GM23338 (cell line): Measurements from ENCODE around the gene GPR39. TPM values are rescaled to one million over a fixed set of nuclear protein-coding genes. Genes with fewer than 3 reads are reported as not detected.
A peak's percentile ranks its signal among the peaks of the same experiment; 100 is the strongest.

Source experiments
- ATAC-seq: fragments of 200-7000 bp; cut with Tn5 transposase; 3 replicates; pipeline ENCODE4 v1.9.1; 2020
- DNase-seq: peaks from one replicate; pipeline ENCODE4 v3.0.0-alpha.2; 2015; ENCODE audit warnings: low spot score
- H2AFZ ChIP-seq: fragments of 200-600 bp; sonication (generic); 2 replicates; pipeline ENCODE4 v1.8.0; 2016; ENCODE audit warnings: antibody characterized with exemption, mild to moderate bottlenecking, moderate library complexity
- H3F3A ChIP-seq: fragments of 200-600 bp; sonication (generic); replicated peaks from 2 replicates; pipeline ENCODE4 v1.8.0; 2017; ENCODE audit warnings: antibody characterized with exemption, mixed run types, low read depth
- H3K27ac ChIP-seq: fragments of 200-600 bp; sonication (generic); 2 replicates; pipeline ENCODE4 v1.6.1; 2016; ENCODE audit warnings: low read depth
- H3K27me3 ChIP-seq: fragments of 200-600 bp; sonication (generic); 2 replicates; pipeline ENCODE4 v1.8.0; 2016; ENCODE audit warnings: mild to moderate bottlenecking, mixed run types, moderate library complexity; ENCODE audit not compliant: insufficient read depth
- H3K36me3 ChIP-seq: fragments of 200-600 bp; sonication (generic); 2 replicates; pipeline ENCODE4 v1.8.0; 2016; ENCODE audit warnings: mild to moderate bottlenecking; ENCODE audit not compliant: insufficient read depth
- H3K4me1 ChIP-seq: fragments of 200-600 bp; sonication (generic); 2 replicates; pipeline ENCODE4 v1.8.0; 2016; ENCODE audit warnings: mild to moderate bottlenecking, moderate library complexity; ENCODE audit not compliant: insufficient read depth
- H3K4me2 ChIP-seq: fragments of 200-600 bp; sonication (generic); 2 replicates; pipeline ENCODE4 v1.7.1; 2017; ENCODE audit warnings: mixed run types
- H3K4me3 ChIP-seq: fragments of 200-600 bp; sonication (generic); 2 replicates; pipeline ENCODE4 v1.6.1; 2016; ENCODE audit warnings: mixed run types
- H3K79me2 ChIP-seq: fragments of 200-600 bp; sonication (generic); replicated peaks from 2 replicates; pipeline ENCODE4 v1.8.0; 2017; ENCODE audit warnings: mild to moderate bottlenecking; ENCODE audit not compliant: insufficient read depth
- H3K9me2 ChIP-seq: fragments of 200-600 bp; sonication (generic); 2 replicates; pipeline ENCODE4 v1.8.0; 2017; ENCODE audit not compliant: insufficient read depth
- H4K20me1 ChIP-seq: fragments of 200-600 bp; sonication (generic); replicated peaks from 2 replicates; pipeline ENCODE4 v1.8.0; 2017; ENCODE audit warnings: mild to moderate bottlenecking; ENCODE audit not compliant: insufficient read depth
- H3K27ac Mint-ChIP-seq: 2 replicates; pipeline ENCODE4 v1.8.0; 2020; ENCODE audit warnings: inconsistent platforms, mild to moderate bottlenecking, moderate library complexity, mixed read lengths
- H3K27me3 Mint-ChIP-seq: 3 replicates; pipeline ENCODE4 v1.8.0; 2022; ENCODE audit warnings: low read depth, mild to moderate bottlenecking, moderate library complexity, mixed read lengths, inconsistent platforms; ENCODE audit not compliant: insufficient read depth, poor library complexity
- H3K36me3 Mint-ChIP-seq: 3 replicates; pipeline ENCODE4 v1.8.0; 2021; ENCODE audit warnings: low read depth, mild to moderate bottlenecking, inconsistent platforms, moderate library complexity, mixed read lengths
- H3K4me1 Mint-ChIP-seq: 3 replicates; pipeline ENCODE4 v1.8.0; 2020; ENCODE audit warnings: mild to moderate bottlenecking, inconsistent platforms, mixed read lengths
- H3K4me3 Mint-ChIP-seq: 3 replicates; pipeline ENCODE4 v1.8.0; 2021; ENCODE audit warnings: moderate library complexity, mild to moderate bottlenecking, inconsistent platforms, mixed read lengths
- H3K9me3 Mint-ChIP-seq: 3 replicates; pipeline ENCODE4 v1.8.0; 2020; ENCODE audit warnings: moderate library complexity, mild to moderate bottlenecking, inconsistent platforms, mixed read lengths
- CREB1 ChIP-seq: fragments of 250-450 bp; sonication (Bioruptor Pico); IDR thresholded peaks from 2 replicates; pipeline ENCODE4 v1.5.0; 2020; ENCODE audit warnings: low read depth, mild to moderate bottlenecking, moderate library complexity
- EZH2 ChIP-seq: fragments of 200-600 bp; sonication (generic); IDR thresholded peaks from one replicate; pipeline ENCODE4 v1.8.0; 2017; ENCODE audit warnings: antibody characterized with exemption, mild to moderate bottlenecking, low read depth; ENCODE audit not compliant: unreplicated experiment
- EZH2phosphoT487 ChIP-seq: fragments of 200-600 bp; sonication (generic); IDR thresholded peaks from one replicate; pipeline ENCODE4 v1.8.1; 2018; ENCODE audit warnings: antibody characterized with exemption; ENCODE audit not compliant: unreplicated experiment
- JUNB ChIP-seq: IDR thresholded peaks from one replicate; pipeline ENCODE4 v1.6.1; 2016; ENCODE audit warnings: antibody characterized with exemption; ENCODE audit not compliant: unreplicated experiment
- NANOG ChIP-seq: IDR thresholded peaks from 2 replicates; pipeline ENCODE4 v1.6.1; 2016; ENCODE audit warnings: antibody characterized with exemption, borderline replicate concordance
- POLR2AphosphoS5 ChIP-seq: IDR thresholded peaks from 2 replicates; pipeline ENCODE4 v1.6.1; 2016; ENCODE audit warnings: antibody characterized with exemption, low read depth
- STAT1 ChIP-seq: IDR thresholded peaks from one replicate; pipeline ENCODE4 v1.6.1; 2016; ENCODE audit warnings: antibody characterized with exemption; ENCODE audit not compliant: unreplicated experiment
- ZNF114 ChIP-seq: fragments of 250-450 bp; sonication (Bioruptor Pico); IDR thresholded peaks from 2 replicates; pipeline ENCODE4 v1.5.0; 2020; ENCODE audit warnings: mild to moderate bottlenecking, moderate library complexity
- polyA plus RNA-seq: library from polyadenylated mRNA; unstranded; fragments of >200 nt; fragmentation: Nextera tagmentation; extraction: Ambion mirVana; gene quantifications from 2 replicates; pipeline ENCODE4 v1.2.1, GENCODE V29; 2016
- total RNA-seq: library from RNA; depleted of rRNA; stranded (reverse); fragments of >200 nt; shearing (Covaris generic); gene quantifications from 2 replicates; pipeline ENCODE4 v1.2.3, GENCODE V29; 2014
- TF ChIP-seq, protein P1 (sequence below): IDR thresholded peaks from 2 replicates; pipeline ENCODE4 v1.6.1; 2016; ENCODE audit warnings: antibody characterized with exemption
- TF ChIP-seq, protein P2 (sequence below), 2 experiments: fragments of 200-600 bp in 1 of 2; sonication (generic) in 1 of 2; conservative IDR thresholded peaks; 2 replicates each; pipeline versions ENCODE4 v1.5.1 to v1.6.1; 2016 to 2017; ENCODE audit warnings: antibody characterized with exemption in 2 of 2, low read depth in 2 of 2, mild to moderate bottlenecking in 2 of 2, moderate library complexity in 1 of 2
- TF ChIP-seq, protein P3 (sequence below): IDR thresholded peaks from one replicate; pipeline ENCODE4 v1.6.1; 2018; ENCODE audit warnings: antibody characterized with exemption; ENCODE audit not compliant: unreplicated experiment

The GPR39 gene
- total and polyA plus RNA-seq, 2 experiments from 2014 or later, result 0.55 to 1.9 TPM

DNA sequence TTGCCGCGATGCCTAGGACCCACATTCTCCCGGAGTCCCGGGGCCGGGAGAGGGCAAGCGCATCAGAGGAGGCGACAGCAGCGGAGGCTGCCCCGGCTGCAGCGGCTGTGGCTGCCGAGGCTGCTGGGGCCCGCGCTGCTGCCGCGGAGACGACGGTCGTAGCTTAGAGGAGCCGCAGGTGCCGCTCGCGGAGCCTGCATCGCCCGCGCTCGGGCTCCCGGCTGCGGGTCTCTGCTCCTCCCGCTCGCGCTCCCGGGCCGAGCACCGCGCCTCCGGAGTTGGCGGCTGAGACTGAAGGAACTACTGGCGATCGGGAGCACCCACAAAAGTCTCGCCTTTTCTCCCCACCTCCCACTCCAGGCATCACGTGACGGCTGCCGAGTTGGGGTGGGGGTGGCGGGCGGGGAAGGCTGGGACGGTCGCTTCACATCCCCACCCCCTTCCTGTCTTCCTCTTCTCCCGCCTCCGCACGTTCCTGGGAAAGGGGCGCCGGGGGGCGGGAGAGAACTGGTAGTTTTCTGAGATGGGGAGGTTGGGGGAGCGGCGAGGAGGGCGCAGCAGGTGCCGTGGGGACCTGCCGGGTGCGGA lies 253.4 kb downstream of the GPR39 start, which contains the start of gene LYPD1 (continued):
- TF ChIP-seq POLR2AphosphoS5 (no peak; the same call in 1 of the 2 replicates), NANOG (no peak), ZNF114 (no peak), CREB1 (CRISPR knock-in tag) (no peak), JUNB (no peak), STAT1 (no peak)
- TF ChIP-seq, protein P1, sequence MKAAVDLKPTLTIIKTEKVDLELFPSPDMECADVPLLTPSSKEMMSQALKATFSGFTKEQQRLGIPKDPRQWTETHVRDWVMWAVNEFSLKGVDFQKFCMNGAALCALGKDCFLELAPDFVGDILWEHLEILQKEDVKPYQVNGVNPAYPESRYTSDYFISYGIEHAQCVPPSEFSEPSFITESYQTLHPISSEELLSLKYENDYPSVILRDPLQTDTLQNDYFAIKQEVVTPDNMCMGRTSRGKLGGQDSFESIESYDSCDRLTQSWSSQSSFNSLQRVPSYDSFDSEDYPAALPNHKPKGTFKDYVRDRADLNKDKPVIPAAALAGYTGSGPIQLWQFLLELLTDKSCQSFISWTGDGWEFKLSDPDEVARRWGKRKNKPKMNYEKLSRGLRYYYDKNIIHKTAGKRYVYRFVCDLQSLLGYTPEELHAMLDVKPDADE, result no peak

DNA sequence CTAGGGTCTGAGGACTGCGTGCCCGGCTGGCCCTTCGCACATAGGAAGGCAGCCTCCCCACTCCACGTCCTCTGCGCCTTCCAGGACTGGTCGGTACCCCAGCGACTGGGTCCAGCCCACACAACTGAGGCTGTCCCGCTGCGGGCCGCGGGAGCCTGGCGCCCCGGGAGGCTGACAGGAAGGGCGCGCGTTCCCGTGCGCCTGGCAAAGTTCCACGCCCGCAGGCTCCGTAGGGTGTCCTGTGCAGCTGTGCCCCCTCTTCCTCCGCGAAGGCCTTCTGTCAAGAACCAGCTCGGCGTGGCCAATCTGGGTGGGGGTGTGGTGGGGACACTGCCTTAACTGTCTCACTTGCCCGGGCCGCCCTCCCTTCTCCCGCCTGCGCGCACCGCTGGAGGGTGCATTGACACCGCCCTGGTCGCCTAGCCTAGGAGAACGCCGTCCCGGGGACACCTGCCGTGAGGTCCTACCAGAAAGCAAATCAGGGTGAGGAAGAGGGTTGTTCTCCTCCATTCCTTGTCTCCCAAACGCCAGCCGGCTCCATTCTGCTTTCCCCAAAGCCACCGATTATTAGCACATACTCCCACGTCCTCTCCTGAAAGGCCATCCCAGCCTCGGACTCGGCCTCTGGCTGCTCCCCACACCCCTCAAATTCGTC lies 254.0 kb downstream of the GPR39 start:
- Mint-ChIP-seq H3K27ac (no peak overlapping the region), H3K36me3 (no peaks in the 10 kb centered on the region), H3K4me1 (peaks cover 15% of the 10 kb centered on the region), H3K9me3 (no peaks in the 10 kb centered on the region), H3K4me3 (peak overlapping the region; percentile 80), H3K27me3 (peaks cover 52% of the 10 kb centered on the region)
- peaks cover 92% of the 10 kb centered on the region for H3K27me3 ChIP-seq
- H3K36me3 ChIP-seq, result no peaks in the 10 kb centered on the region
- no peak for TF ChIP-seq EZH2phosphoT487
- TF ChIP-seq, protein P2, sequence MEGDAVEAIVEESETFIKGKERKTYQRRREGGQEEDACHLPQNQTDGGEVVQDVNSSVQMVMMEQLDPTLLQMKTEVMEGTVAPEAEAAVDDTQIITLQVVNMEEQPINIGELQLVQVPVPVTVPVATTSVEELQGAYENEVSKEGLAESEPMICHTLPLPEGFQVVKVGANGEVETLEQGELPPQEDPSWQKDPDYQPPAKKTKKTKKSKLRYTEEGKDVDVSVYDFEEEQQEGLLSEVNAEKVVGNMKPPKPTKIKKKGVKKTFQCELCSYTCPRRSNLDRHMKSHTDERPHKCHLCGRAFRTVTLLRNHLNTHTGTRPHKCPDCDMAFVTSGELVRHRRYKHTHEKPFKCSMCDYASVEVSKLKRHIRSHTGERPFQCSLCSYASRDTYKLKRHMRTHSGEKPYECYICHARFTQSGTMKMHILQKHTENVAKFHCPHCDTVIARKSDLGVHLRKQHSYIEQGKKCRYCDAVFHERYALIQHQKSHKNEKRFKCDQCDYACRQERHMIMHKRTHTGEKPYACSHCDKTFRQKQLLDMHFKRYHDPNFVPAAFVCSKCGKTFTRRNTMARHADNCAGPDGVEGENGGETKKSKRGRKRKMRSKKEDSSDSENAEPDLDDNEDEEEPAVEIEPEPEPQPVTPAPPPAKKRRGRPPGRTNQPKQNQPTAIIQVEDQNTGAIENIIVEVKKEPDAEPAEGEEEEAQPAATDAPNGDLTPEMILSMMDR (conservative IDR thresholded peaks at IDR 0.05; ENCODE audit: low read depth in 2 of 2), result peak in 1 of 2 experiments; percentile 31; a peak in 1 of 4 replicates
- H3K9me2 ChIP-seq, result no peaks in the 10 kb centered on the region
- peaks cover 18% of the 10 kb centered on the region for H3K4me1 ChIP-seq
- ATAC-seq (peak; percentile 18), DNase-seq (peak; percentile 40)
- H3F3A ChIP-seq, result no peaks in the 10 kb centered on the region
- no peak overlapping the region for H3K27ac ChIP-seq
- peak overlapping the region; percentile 80; the same call in 1 of the 2 replicates for H2AFZ ChIP-seq
- no peaks in the 10 kb centered on the region for H3K79me2 ChIP-seq
- no peaks in the 10 kb centered on the region for H4K20me1 ChIP-seq
- peak overlapping the region; percentile 79 for H3K4me3 ChIP-seq
- H3K4me2 ChIP-seq, result peak overlapping the region; percentile 93

DNA sequence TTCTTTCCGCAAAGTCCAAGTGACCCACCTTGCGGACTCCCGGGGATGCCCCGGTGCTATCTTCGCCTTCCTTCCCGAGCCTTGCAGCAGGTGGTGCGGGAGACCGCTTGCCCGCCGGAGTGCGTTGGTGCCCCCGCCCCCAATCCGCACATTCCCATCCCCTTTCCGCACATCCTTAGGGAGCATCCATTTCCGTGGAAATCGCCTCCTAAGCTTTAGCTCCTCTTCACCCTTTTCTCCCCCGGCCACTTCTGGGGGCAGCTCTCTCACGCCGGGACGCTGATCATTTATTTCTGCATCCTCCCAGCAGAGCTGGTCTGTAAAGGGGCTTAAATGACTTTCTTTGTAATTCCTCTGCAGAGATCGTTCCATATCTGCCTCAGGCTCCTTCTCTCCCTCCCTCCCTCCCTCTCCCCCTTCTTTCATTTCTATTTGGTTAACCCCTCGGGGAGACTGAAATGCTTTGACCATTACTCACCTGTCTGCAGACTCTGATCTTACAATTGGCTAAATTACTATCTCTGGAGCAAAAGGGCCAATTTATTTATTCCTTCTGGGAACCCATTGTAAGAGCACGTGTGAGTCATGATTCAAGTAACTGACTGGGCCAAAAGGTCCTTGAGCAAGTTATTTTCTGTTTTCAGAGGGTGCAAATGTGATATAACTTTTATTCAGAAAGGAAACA lies 254.7 kb downstream of the GPR39 start:
- Mint-ChIP-seq H3K4me3 (peak overlapping the region; percentile 80), H3K27ac (no peak overlapping the region), H3K27me3 (peaks cover 52% of the 10 kb centered on the region), H3K9me3 (no peaks in the 10 kb centered on the region), H3K36me3 (no peaks in the 10 kb centered on the region), H3K4me1 (peaks cover 15% of the 10 kb centered on the region)
- Histone ChIP-seq H3F3A (no peaks in the 10 kb centered on the region), H3K9me2 (no peaks in the 10 kb centered on the region), H3K4me1 (peaks cover 18% of the 10 kb centered on the region), H4K20me1 (no peaks in the 10 kb centered on the region), H3K4me3 (peak overlapping the region; percentile 79), H3K36me3 (no peaks in the 10 kb centered on the region), H3K4me2 (peak overlapping the region; percentile 93), H3K27me3 (peaks cover 85% of the 10 kb centered on the region), H3K79me2 (no peaks in the 10 kb centered on the region), H2AFZ (peak overlapping the region; percentile 80; the same call in 1 of the 2 replicates), H3K27ac (no peak overlapping the region)
- ATAC-seq (peak; percentile 16), DNase-seq (peak; percentile 77)
- TF ChIP-seq, protein P1, result no peak
- peak; percentile 64 for TF ChIP-seq EZH2
- TF ChIP-seq CREB1 (CRISPR knock-in tag), result no peak
- TF ChIP-seq JUNB, result no peak
- TF ChIP-seq, protein P3, sequence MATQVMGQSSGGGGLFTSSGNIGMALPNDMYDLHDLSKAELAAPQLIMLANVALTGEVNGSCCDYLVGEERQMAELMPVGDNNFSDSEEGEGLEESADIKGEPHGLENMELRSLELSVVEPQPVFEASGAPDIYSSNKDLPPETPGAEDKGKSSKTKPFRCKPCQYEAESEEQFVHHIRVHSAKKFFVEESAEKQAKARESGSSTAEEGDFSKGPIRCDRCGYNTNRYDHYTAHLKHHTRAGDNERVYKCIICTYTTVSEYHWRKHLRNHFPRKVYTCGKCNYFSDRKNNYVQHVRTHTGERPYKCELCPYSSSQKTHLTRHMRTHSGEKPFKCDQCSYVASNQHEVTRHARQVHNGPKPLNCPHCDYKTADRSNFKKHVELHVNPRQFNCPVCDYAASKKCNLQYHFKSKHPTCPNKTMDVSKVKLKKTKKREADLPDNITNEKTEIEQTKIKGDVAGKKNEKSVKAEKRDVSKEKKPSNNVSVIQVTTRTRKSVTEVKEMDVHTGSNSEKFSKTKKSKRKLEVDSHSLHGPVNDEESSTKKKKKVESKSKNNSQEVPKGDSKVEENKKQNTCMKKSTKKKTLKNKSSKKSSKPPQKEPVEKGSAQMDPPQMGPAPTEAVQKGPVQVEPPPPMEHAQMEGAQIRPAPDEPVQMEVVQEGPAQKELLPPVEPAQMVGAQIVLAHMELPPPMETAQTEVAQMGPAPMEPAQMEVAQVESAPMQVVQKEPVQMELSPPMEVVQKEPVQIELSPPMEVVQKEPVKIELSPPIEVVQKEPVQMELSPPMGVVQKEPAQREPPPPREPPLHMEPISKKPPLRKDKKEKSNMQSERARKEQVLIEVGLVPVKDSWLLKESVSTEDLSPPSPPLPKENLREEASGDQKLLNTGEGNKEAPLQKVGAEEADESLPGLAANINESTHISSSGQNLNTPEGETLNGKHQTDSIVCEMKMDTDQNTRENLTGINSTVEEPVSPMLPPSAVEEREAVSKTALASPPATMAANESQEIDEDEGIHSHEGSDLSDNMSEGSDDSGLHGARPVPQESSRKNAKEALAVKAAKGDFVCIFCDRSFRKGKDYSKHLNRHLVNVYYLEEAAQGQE, result no peak
- no peak for TF ChIP-seq ZNF114
- no peak for TF ChIP-seq STAT1
- no peak for TF ChIP-seq POLR2AphosphoS5
